HG02840 (cell line): Measurements from ENCODE around the gene CFAP91.

Source experiments
- ATAC-seq: cut with Tn5 transposase; IDR thresholded peaks from one replicate; pipeline ENCODE4 v1.9.1; 2021; ENCODE audit warnings: mild to moderate bottlenecking, moderate library complexity, moderate number of reproducible peaks; ENCODE audit not compliant: unreplicated experiment, low FRiP score

The CFAP91 gene

GRCh38 chr3:119733812-119734211 is 31.0 kb downstream of the CFAP91 start:
- no peak for ATAC-seq

- ATAC-seq: no peak
Measured at GRCh38 chr3:119738741-119739140, 35.9 kb downstream of the CFAP91 start.

DNA sequence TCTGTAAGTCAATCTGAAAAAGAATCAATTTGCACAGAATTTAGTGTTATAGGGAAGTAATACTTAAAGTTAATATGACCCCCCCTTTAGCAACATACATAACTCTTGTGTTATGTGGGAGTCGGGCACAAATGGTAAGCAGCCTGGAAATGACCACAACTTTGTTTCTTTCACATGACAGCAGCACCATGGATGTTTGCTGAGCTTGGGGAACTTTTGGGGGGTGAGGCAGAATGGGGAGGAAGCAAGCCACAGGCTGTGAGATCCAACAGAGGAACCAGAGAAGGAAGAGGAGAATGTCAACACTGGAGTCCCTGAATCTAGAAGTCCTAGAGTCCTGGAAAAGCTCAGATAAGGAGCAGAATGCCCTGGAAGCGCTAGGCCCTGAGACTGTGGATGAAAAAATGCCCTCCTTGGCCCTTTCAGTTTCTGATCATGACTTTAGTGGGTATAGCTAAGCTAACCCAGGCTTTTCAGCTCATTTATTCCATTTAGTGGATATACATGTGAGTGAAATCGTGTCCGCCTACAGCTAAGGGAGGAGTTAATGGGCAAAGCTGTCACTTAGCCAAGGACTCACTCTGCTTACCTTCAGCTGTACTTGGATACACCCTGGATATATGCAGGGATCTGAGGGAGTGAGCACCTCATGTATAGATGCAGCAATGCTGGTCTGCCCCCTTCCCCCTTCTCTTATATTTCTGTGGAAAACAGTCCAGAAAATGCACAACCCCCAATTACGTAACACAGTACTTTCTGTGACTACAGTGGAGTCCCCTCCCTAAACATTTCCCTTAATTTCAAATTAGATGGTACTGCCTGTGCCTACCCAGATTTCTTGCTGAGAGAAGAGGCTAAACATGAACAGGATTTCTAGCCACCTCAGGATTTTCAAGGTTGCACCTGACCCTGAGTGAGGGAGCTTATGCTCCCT is 39.1 kb downstream of the CFAP91 start:
- ATAC-seq: no peak

- no peak for ATAC-seq
Measured at GRCh38 chr3:119743921-119744320, 41.1 kb downstream of the CFAP91 start.

GRCh38 chr3:119745942-119746341 is 43.1 kb downstream of the CFAP91 start:
- no peak for ATAC-seq

GRCh38 chr3:119746423-119746822 is 43.6 kb downstream of the CFAP91 start:
- no peak for ATAC-seq

- ATAC-seq: no peak
Measured at GRCh38 chr3:119747357-119747756, 44.5 kb downstream of the CFAP91 start.

GRCh38 chr3:119748991-119749390 is 46.2 kb downstream of the CFAP91 start:
- ATAC-seq: no peak

GRCh38 chr3:119751423-119751822 is 48.6 kb downstream of the CFAP91 start:
- no peak for ATAC-seq
